Measurements from ENCODE around the gene TAF1D. TPM values are rescaled to one million over a fixed set of nuclear protein-coding genes. Genes with fewer than 3 reads are reported as not detected.

The TAF1D gene
- total RNA-seq, 1 experiment from 2014 or later = 272 TPM

DNA sequence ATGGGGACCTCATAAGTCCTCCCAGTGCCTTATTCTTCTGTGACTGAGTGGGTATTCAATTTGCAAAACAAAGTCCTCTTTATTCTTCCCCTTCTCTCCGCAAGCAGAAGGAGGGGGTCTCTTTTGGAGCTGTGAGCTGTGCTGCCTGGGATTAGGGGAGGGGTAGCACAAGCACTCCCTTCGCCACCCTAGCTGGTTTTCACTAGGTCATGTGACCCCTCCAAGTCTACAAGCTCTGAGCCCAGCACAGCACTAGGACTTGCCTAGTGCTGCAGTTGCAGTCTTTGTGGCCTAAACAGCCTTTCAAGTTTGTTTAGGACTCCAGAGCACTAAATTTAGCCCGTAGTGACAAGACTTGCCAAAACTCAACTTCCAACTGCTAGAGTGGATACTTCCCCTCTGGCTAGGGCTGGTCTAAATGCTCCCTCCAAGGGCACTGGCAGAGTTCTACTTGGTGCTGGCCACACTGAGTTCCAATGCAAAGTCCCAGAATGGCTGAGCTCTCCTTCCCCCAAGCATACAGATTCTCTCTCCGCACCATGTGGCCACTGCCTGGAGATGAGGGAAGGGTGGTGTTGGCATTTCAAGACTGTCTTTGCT is 25.4 kb downstream of the TAF1D start:
- H3K27ac Mint-ChIP-seq = peak overlapping the region; percentile 14 to 63 (median 29); a peak in 3 of 7 replicates
- no peak overlapping the region for H3K27ac ChIP-seq (ENCODE audit: insufficient read length, low read depth, low read length)
- no peak overlapping the region for H2AFZ ChIP-seq (ENCODE audit: low read length)
- no peak overlapping the region for H3K4me2 ChIP-seq (ENCODE audit: insufficient read depth, insufficient read length, low read length)
- no peak overlapping the region for H2BK20ac ChIP-seq (ENCODE audit: low read depth, low read length, poor library complexity, severe bottlenecking)
- H2BK12ac ChIP-seq (ENCODE audit: insufficient read length, low read depth, low read length) = no peak overlapping the region
- H3K9me3 Mint-ChIP-seq = peaks cover 1 to 4% of the 10 kb centered on the region in 2 experiments; a peak in 1 of 5 replicates
- no peak overlapping the region for H3K14ac ChIP-seq (ENCODE audit: insufficient read depth, low read length)
- H3K9ac ChIP-seq (ENCODE audit: extremely low read depth, insufficient read length, low read length) = no peak overlapping the region
- H2BK120ac ChIP-seq (ENCODE audit: low read depth, low read length, poor library complexity, severe bottlenecking) = no peak overlapping the region
- H3T11ph ChIP-seq (ENCODE audit: low read length) = no peak overlapping the region
- no peak overlapping the region for H3K4me3 Mint-ChIP-seq
- H3K23me2 ChIP-seq (ENCODE audit: insufficient read length, low read depth, low read length, poor library complexity, severe bottlenecking) = no peaks in the 10 kb centered on the region
- no peak overlapping the region for H4K5ac ChIP-seq (ENCODE audit: insufficient read length, low read depth, low read length)
- no peak overlapping the region for H3K56ac ChIP-seq (ENCODE audit: insufficient read length, low read depth, low read length)
- no peaks in the 10 kb centered on the region for H3K27me3 ChIP-seq (ENCODE audit: insufficient read depth, low read length)
- WGBS (ENCODE audit: extremely low coverage, insufficient read length, low lambda C conversion rate) = no CpG with 5 or more reads among the region's 4 CpGs
- H3K36me3 Mint-ChIP-seq (ENCODE audit: insufficient read depth in 1 of 3, low read depth in 3 of 3) = peaks cover 25 to 55% (median 53%) of the 10 kb centered on the region in 3 experiments
- H3K18ac ChIP-seq (ENCODE audit: insufficient read length, low read depth, low read length) = no peak overlapping the region
- no peak overlapping the region for H3K23ac ChIP-seq (ENCODE audit: insufficient read length, low read depth, low read length)
- no peak overlapping the region for H2AK5ac ChIP-seq (ENCODE audit: insufficient read length, low read length)
- peaks cover 16 to 20% of the 10 kb centered on the region in 2 experiments for H3K4me1 Mint-ChIP-seq
- H3K4ac ChIP-seq (ENCODE audit: low read depth, low read length) = no peak overlapping the region
- H4K20me1 ChIP-seq (ENCODE audit: control insufficient read depth, insufficient read depth, insufficient read length) = no peaks in the 10 kb centered on the region
- H3K27me3 Mint-ChIP-seq (ENCODE audit: low read depth) = no peaks in the 10 kb centered on the region
- no peaks in the 10 kb centered on the region for H3K79me1 ChIP-seq (ENCODE audit: insufficient read depth, low read depth, low read length, poor library complexity, severe bottlenecking)
- H3K4me1 ChIP-seq (ENCODE audit: insufficient read depth, low read length) = no peaks in the 10 kb centered on the region
- H4K91ac ChIP-seq (ENCODE audit: insufficient read length, low read depth, low read length) = no peak overlapping the region
- no peaks in the 10 kb centered on the region for H3K9me3 ChIP-seq (ENCODE audit: control insufficient read depth, low read depth, low read length)
- H3K79me2 ChIP-seq (ENCODE audit: insufficient read depth, low read length) = no peaks in the 10 kb centered on the region
- H2BK5ac ChIP-seq (ENCODE audit: insufficient read length, low read length) = no peak overlapping the region
- H4K8ac ChIP-seq (replicated peaks; ENCODE audit: insufficient read length, low read depth, low read length) = no peak overlapping the region
- no peak overlapping the region for H2BK15ac ChIP-seq (ENCODE audit: low read depth, low read length)
- no peak for TF ChIP-seq CTCF (conservative IDR thresholded peaks at IDR 0.05)
- no peak for DNase-seq
